ENCODE results near the gene ADCY1.

- TF ChIP-seq CTCF (optimal IDR thresholded peaks at IDR 0.05 in 1 of 3, IDR thresholded peaks at IDR 0.05 in 1 of 3, conservative IDR thresholded peaks at IDR 0.05 in 1 of 3; ENCODE audit: extremely low read depth in 1 of 3, insufficient read depth in 2 of 3, low read length in 3 of 3), result no peak
- no peak for TF ChIP-seq EZH2 (IDR thresholded peaks at IDR 0.05; ENCODE audit: low read length)
Observed at GRCh38 chr7:45609180-45609579, 35.0 kb downstream of the ADCY1 start.
